Mesendoderm (in vitro differentiated cells): ENCODE data around the gene RHOT1.
A peak's percentile ranks its signal among the peaks of the same experiment; 100 is the strongest.
"Not testable (repeated sequence)": the region's sequence is repeated elsewhere in the genome, so short reads cannot be mapped to it uniquely, and the experiment has no call there.

Experiments used
- DNase-seq: peaks from one replicate; pipeline ENCODE4 v3.0.0; 2013
- H2AK5ac ChIP-seq: 2 replicates; pipeline ENCODE4 v1.6.1; 2013; ENCODE audit warnings: low read length, inconsistent platforms
- H2BK120ac ChIP-seq: 2 replicates; pipeline ENCODE4 v1.6.1; 2013; ENCODE audit warnings: low read depth, mild to moderate bottlenecking, low read length, moderate library complexity, mixed read lengths
- H2BK15ac ChIP-seq: replicated peaks from 2 replicates; pipeline ENCODE4 v1.6.1; 2013; ENCODE audit warnings: low read depth, mild to moderate bottlenecking, moderate library complexity
- H2BK5ac ChIP-seq: 2 replicates; pipeline ENCODE4 v1.6.1; 2013; ENCODE audit warnings: low read length, inconsistent platforms
- H3K18ac ChIP-seq: 2 replicates; pipeline ENCODE4 v1.6.1; 2013; ENCODE audit warnings: mild to moderate bottlenecking, low read length, mixed read lengths
- H3K23ac ChIP-seq: one replicate; pipeline ENCODE4 v1.6.1; 2013; ENCODE audit warnings: low read length
- H3K27ac ChIP-seq: 2 replicates; pipeline ENCODE4 v1.5.1; 2013; ENCODE audit warnings: low read depth, mild to moderate bottlenecking, inconsistent platforms, low read length, moderate library complexity
- H3K27me3 ChIP-seq: 2 replicates; pipeline ENCODE4 v1.6.1; 2013; ENCODE audit warnings: low read length, control low read depth, mild to moderate bottlenecking, inconsistent platforms; ENCODE audit not compliant: insufficient read depth, poor library complexity
- H3K36me3 ChIP-seq: 2 replicates; pipeline ENCODE4 v1.6.1; 2013; ENCODE audit warnings: low read length, inconsistent platforms; ENCODE audit not compliant: control insufficient read depth, insufficient read depth
- H3K4ac ChIP-seq: one replicate; pipeline ENCODE4 v1.6.1; 2013; ENCODE audit warnings: low read depth, mild to moderate bottlenecking, low read length, moderate library complexity
- H3K4me1 ChIP-seq: 2 replicates; pipeline ENCODE4 v1.6.1; 2013; ENCODE audit warnings: low read depth, low read length, inconsistent platforms; ENCODE audit not compliant: control insufficient read depth
- H3K4me2 ChIP-seq: 2 replicates; pipeline ENCODE4 v1.6.1; 2013; ENCODE audit warnings: low read length
- H3K4me3 ChIP-seq: 2 replicates; pipeline ENCODE4 v1.5.1; 2013; ENCODE audit warnings: mild to moderate bottlenecking, low read length
- H3K56ac ChIP-seq: one replicate; pipeline ENCODE4 v1.6.1; 2013; ENCODE audit warnings: low read length
- H3K79me1 ChIP-seq: 2 replicates; pipeline ENCODE4 v1.6.1; 2013; ENCODE audit warnings: low read length, inconsistent platforms
- H3K79me2 ChIP-seq: 2 replicates; pipeline ENCODE4 v1.6.1; 2013; ENCODE audit warnings: mild to moderate bottlenecking, low read length; ENCODE audit not compliant: control insufficient read depth, insufficient read depth
- H3K9ac ChIP-seq: 2 replicates; pipeline ENCODE4 v1.6.1; 2013; ENCODE audit warnings: low read length, inconsistent platforms
- H4K5ac ChIP-seq: one replicate; pipeline ENCODE4 v1.6.1; 2013; ENCODE audit warnings: low read length
- H4K8ac ChIP-seq: one replicate; pipeline ENCODE4 v1.6.1; 2013; ENCODE audit warnings: low read depth, mild to moderate bottlenecking, control low read depth, low read length, moderate library complexity
- WGBS: extraction: QIAGEN DNeasy Blood & Tissue Kit; methylation state at CpG from one replicate; pipeline ENCODE4 v1.1.7; 2013; ENCODE audit warnings: low lambda C conversion rate, missing lambda C conversion rate; ENCODE audit not compliant: insufficient coverage; ENCODE audit errors: extremely low coverage; 5-methylcytosine and 5-hydroxymethylcytosine counted together

Gene RHOT1

DNA sequence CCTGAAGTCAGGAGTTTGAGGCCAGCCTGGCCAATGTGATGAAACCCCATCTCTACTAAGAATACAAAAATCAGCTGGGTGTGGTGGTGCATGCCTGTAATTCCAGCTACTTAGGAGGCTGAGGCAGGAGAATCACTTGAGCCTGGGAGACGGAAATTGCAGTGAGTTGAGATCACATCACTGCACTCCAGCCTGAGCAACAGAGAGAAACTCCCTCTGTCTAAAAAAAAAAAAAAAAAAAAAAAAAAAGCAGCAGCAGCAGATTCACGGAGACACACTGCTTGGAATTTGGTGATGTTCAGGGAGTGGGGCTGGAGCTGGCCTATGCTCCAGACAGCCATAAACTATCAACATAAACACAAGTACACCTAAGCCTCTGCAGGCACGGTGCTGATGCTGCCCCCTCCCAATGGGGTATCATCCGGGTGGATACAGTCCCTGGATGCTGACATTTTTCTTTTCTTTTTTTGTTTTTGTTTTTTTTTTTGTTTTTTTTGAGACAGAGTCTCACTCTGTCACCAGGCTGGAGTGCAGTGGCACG, 39.6 kb upstream of the RHOT1 start:
- no CpG with 5 or more reads among the region's 5 CpGs for WGBS

DNA sequence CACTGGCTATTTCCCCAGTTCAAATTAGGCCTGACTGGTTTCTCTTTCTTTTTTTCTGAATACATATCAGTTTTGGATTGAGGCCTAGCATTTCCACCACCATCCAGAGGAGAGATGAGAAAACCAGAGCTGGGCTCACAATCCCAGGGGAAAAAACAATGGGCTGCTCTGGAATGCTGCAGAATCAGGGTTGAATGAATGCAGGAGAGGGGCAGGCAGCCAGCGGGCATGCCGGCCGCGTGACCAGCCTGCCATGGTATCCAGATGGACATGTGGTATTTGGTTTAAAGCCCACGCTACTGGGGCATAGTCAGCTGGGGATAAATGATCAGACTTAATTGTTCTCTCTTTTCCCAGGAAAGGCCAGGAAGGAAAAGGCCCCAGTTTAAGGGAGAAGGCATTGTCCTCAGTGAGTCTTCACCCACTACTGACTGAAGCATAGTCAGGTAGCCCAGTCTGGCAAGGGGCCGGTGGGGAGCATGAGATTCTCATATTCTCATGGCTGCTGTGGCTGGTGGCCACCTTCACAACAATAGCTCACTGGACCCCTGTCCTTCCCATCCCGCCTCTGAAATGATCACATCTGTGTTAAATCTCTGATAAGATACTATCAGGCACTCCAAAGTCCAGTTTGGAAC, 38.7 kb upstream of the RHOT1 start:
- no peak overlapping the region for H3K4ac ChIP-seq
- no peak overlapping the region for H2BK120ac ChIP-seq
- H3K27ac ChIP-seq = no peak overlapping the region
- H3K36me3 ChIP-seq = no peaks in the 10 kb centered on the region
- H3K79me2 ChIP-seq = no peaks in the 10 kb centered on the region
- no peak overlapping the region for H2BK15ac ChIP-seq
- no peak overlapping the region for H3K4me2 ChIP-seq
- no peak overlapping the region for H3K23ac ChIP-seq
- no peak overlapping the region for H2AK5ac ChIP-seq
- H3K4me3 ChIP-seq = no peak overlapping the region
- no peak overlapping the region for H3K56ac ChIP-seq
- WGBS = no CpG with 5 or more reads among the region's 7 CpGs
- H3K79me1 ChIP-seq = no peaks in the 10 kb centered on the region
- H2BK5ac ChIP-seq = no peak overlapping the region
- no peaks in the 10 kb centered on the region for H3K27me3 ChIP-seq
- no peak for DNase-seq
- H3K4me1 ChIP-seq = no peaks in the 10 kb centered on the region
- H4K5ac ChIP-seq = no peak overlapping the region
- no peak overlapping the region for H3K9ac ChIP-seq
- H4K8ac ChIP-seq = no peak overlapping the region
- no peak overlapping the region for H3K18ac ChIP-seq

More for the DNA sequence above, 39.6 kb upstream of the RHOT1 start:
- H3K4me2 ChIP-seq = no peak overlapping the region
- H2AK5ac ChIP-seq = no peak overlapping the region
- no peak overlapping the region for H4K5ac ChIP-seq
- H3K79me2 ChIP-seq = no peaks in the 10 kb centered on the region
- no peaks in the 10 kb centered on the region for H3K27me3 ChIP-seq
- H3K4me3 ChIP-seq = no peak overlapping the region
- H3K36me3 ChIP-seq = no peaks in the 10 kb centered on the region
- no peaks in the 10 kb centered on the region for H3K79me1 ChIP-seq
- H3K18ac ChIP-seq = no peak overlapping the region
- H4K8ac ChIP-seq = no peak overlapping the region
- H2BK15ac ChIP-seq = no peak overlapping the region
- no peaks in the 10 kb centered on the region for H3K4me1 ChIP-seq
- H3K9ac ChIP-seq = no peak overlapping the region
- H2BK5ac ChIP-seq = no peak overlapping the region
- H3K27ac ChIP-seq = no peak overlapping the region
- peak; percentile 25 for DNase-seq
- H3K4ac ChIP-seq = no peak overlapping the region
- H3K56ac ChIP-seq = no peak overlapping the region
- H3K23ac ChIP-seq = no peak overlapping the region
- H2BK120ac ChIP-seq = no peak overlapping the region

DNA sequence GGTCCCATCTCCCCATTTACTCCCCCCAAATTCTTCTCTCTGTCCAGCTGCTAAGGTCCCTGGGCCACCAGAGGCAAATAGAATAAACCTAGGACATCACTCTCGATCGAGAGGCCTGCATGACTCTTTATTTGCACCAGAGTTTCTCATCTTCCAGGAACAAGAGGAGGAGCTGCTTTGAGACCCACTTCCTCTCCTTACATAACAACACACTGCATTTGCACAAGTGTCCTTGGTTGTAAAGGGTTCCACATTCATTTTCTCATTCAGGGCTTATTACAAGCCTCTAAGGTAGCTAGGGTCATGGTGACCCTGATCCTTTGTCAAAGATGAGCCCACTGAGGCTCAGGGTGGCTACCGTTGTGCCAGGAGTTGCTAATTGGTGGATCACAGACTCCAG, 38.1 kb upstream of the RHOT1 start:
- Histone ChIP-seq H2BK120ac (no peak overlapping the region), H4K8ac (no peak overlapping the region), H3K4me3 (no peak overlapping the region), H3K27ac (no peak overlapping the region), H3K18ac (no peak overlapping the region), H3K36me3 (no peaks in the 10 kb centered on the region), H3K56ac (no peak overlapping the region), H3K4me2 (no peak overlapping the region), H2BK15ac (no peak overlapping the region), H3K4ac (no peak overlapping the region), H4K5ac (no peak overlapping the region), H3K79me1 (no peaks in the 10 kb centered on the region), H3K9ac (no peak overlapping the region), H2BK5ac (no peak overlapping the region), H3K79me2 (no peaks in the 10 kb centered on the region), H2AK5ac (no peak overlapping the region), H3K27me3 (no peaks in the 10 kb centered on the region), H3K4me1 (no peaks in the 10 kb centered on the region), H3K23ac (no peak overlapping the region)
- WGBS = no CpG with 5 or more reads among the region's 3 CpGs
- DNase-seq = no peak

DNA sequence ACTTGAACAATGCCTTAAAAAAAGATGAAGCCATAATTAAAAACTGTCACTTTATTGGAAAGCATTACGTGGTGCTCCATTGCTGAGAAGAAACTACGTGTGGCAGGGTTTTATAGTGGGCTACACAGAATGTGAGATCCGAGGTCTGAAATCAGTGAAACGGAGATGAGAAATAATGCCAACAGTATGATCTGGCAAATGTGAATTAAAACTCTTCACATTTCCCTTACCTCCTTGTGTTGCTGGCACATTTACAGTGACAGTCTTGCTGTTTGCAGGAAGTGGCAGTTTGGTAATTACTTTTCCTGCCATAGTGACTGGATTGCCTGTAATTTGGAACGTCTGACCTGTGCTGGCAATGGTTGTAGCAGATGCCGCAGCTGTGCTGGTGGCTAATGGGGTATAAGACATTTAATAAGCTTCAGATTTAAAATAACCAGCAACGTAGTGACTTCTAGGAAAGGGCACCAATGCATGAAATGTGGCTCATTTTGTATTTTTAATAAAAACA, 35.8 kb upstream of the RHOT1 start:
- not testable (repeated sequence) for H3K4me2 ChIP-seq, H4K8ac ChIP-seq, H3K23ac ChIP-seq, H3K27me3 ChIP-seq, H3K18ac ChIP-seq, H2BK120ac ChIP-seq, H3K27ac ChIP-seq, H2BK15ac ChIP-seq, H3K4me1 ChIP-seq, DNase-seq, H3K4me3 ChIP-seq, H3K56ac ChIP-seq, H3K36me3 ChIP-seq, H3K79me1 ChIP-seq, H3K9ac ChIP-seq, H2BK5ac ChIP-seq, H3K4ac ChIP-seq, H3K79me2 ChIP-seq, H2AK5ac ChIP-seq, H4K5ac ChIP-seq
- no CpG with 5 or more reads among the region's 7 CpGs for WGBS

DNA sequence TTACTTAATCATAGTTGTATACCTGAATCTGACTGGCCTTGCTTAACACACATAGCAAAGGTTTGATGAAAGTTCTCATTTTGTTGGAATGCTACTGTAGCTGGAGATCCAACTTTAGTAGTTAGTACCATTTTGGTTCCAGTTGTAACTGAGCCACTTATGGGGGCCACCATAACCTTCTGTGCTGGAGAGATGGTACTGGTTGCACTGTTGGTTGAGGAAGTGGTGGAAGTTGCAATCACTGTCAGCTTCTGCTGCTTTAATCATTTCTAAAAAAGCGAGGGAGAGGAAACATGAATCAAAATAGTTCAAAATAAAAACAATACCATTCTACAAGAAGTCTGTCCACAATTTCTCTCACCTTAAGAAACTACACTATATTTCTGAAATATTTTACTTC, 35.1 kb upstream of the RHOT1 start:
- H2BK15ac ChIP-seq, H4K8ac ChIP-seq, H3K27me3 ChIP-seq, H3K18ac ChIP-seq, H2BK5ac ChIP-seq, H3K27ac ChIP-seq, DNase-seq, H3K23ac ChIP-seq, H3K4me1 ChIP-seq, H3K4ac ChIP-seq, H4K5ac ChIP-seq, H3K9ac ChIP-seq, H3K56ac ChIP-seq, H3K4me3 ChIP-seq, H2AK5ac ChIP-seq, H3K36me3 ChIP-seq, H3K79me1 ChIP-seq, H3K79me2 ChIP-seq, H3K4me2 ChIP-seq, H2BK120ac ChIP-seq: not testable (repeated sequence)
- no CpG with 5 or more reads among the region's 1 CpG for WGBS

DNA sequence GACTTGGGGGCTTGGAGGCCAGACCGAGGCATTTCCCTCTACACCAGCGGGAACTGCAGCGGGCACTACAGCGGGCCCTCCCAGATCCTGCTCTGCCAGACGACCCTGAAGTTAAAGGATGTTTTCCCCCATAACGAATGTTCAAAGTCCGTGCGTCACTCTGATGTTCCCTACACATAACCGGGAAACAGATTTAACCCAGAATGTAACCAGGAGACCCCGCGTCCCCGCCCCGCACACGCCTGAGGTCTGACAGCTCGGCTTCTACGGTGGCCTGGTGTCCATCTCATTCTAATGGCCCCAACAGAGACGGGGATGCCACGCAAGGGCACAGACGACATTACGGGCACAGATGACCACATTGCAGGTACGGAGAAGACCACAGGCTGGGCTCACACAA, 31.7 kb upstream of the RHOT1 start:
- Histone ChIP-seq H2BK120ac (no peak overlapping the region), H3K79me2 (no peaks in the 10 kb centered on the region), H3K9ac (no peak overlapping the region), H2AK5ac (no peak overlapping the region), H2BK15ac (no peak overlapping the region), H3K4me1 (no peaks in the 10 kb centered on the region), H2BK5ac (no peak overlapping the region), H3K18ac (no peak overlapping the region), H3K23ac (no peak overlapping the region), H4K5ac (no peak overlapping the region), H3K4ac (no peak overlapping the region), H3K4me2 (no peak overlapping the region), H3K27ac (no peak overlapping the region), H3K56ac (no peak overlapping the region), H3K27me3 (no peaks in the 10 kb centered on the region), H3K36me3 (no peaks in the 10 kb centered on the region), H3K79me1 (no peaks in the 10 kb centered on the region), H4K8ac (no peak overlapping the region), H3K4me3 (no peak overlapping the region)
- no peak for DNase-seq
- WGBS = no CpG with 5 or more reads among the region's 21 CpGs
